ENCODE results near the gene TRDMT1.

TRDMT1 gene, protein sequence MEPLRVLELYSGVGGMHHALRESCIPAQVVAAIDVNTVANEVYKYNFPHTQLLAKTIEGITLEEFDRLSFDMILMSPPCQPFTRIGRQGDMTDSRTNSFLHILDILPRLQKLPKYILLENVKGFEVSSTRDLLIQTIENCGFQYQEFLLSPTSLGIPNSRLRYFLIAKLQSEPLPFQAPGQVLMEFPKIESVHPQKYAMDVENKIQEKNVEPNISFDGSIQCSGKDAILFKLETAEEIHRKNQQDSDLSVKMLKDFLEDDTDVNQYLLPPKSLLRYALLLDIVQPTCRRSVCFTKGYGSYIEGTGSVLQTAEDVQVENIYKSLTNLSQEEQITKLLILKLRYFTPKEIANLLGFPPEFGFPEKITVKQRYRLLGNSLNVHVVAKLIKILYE

DNA sequence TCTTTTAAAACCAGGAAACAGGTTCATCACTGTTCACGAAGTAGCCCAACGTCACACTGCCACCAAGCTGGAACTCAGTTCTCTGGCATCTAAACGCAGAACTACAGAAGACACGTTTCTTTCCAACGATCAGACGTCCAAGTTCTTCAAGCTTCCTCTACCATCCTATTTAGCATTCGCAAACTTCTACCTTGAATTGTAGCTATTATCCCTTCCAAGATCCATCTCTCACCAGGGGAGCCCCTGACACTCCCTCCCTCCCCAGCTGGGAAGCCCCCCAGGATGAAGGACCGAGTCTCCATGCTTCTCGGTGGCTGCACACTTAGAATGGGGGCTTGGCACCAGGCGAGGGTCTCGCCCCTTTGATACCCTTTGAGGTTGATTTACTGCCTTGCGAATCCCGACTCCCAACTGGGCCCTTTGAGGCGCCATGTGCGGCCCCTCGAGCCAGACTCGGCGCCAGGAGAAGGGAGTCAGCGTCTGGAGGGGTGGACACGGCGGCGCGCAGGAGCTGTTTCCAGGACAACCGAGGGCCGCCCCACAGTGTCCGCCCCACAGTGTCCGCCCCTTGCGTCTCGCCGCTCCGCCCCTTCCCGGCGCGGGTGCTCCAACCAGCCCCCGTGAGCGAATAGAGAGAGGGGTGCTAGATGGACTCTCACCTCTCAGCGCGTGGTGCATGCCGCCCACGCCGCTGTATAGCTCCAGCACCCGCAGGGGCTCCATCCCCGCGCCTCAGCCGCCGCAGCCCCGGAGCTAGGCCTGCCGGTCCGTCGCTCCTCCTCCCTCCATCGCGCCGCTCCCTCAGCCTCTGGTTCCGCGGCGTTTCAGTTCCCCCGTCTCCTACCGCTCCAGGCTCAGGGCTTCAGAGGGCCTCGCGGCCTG is at the start of gene TRDMT1:
TRDMT1 (minus strand) TSS at position 761 of the 882 bp plus-strand sequence; CDS start at position 723, 38 bp downstream.
- H3K9me3 Mint-ChIP-seq, result no peaks in the 10 kb centered on the region
- H3K27ac Mint-ChIP-seq, result peak within 1 kb of the TSS; percentile 87
- peaks cover 2% of the 10 kb centered on the region for H3K36me3 Mint-ChIP-seq (ENCODE audit: low read depth)
- H3K27me3 Mint-ChIP-seq (ENCODE audit: low read depth), result no peaks in the 10 kb centered on the region
- peaks cover 32% of the 10 kb centered on the region for H3K4me1 Mint-ChIP-seq (ENCODE audit: low read depth)
- H3K4me3 Mint-ChIP-seq, result peak within 1 kb of the TSS; percentile 88

DNA sequence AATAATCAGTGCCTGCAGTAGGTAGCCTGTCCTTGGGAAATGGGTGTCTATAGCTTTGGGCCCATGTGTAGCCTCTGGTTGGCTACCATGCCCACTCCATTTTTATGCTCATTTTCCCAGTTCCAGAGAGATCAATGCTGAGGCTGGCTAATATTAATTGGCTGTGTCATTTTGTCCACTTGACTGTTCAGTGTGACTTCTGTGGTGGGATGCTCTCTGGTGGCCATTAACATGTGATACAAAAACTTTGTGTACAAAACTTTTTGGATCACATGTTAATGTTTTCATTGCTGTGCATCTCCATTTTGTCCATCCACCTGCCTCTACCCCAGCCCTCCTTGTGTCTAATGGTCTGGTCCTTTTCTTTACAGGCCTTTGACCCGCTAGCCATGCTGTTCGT is 49.3 kb upstream of the TRDMT1 start:
- Mint-ChIP-seq H3K27me3 (ENCODE audit: low read depth) (peaks cover 6% of the 10 kb centered on the region), H3K4me1 (ENCODE audit: low read depth) (no peaks in the 10 kb centered on the region), H3K4me3 (no peak overlapping the region), H3K9me3 (peaks cover 5% of the 10 kb centered on the region), H3K36me3 (ENCODE audit: low read depth) (peaks cover 9% of the 10 kb centered on the region), H3K27ac (no peak overlapping the region)

DNA sequence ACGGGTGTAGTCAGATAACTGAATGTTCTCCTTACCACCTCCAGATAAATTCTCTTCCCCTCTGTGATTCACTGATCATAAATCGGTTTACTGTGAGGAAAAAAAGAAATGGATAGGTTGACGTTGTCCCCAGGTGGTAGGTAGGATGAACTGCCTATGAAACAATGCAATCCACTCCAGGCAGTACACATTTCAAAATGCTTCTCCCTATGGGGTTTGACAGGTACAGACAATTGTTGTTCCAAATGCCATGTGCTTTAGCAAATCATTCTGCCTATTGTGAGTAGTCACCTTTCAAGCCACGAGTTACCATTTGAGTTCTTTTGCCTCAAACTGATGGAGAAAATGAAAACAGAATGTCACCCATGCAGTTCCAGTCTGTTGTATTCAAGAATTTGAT is 48.3 kb upstream of the TRDMT1 start:
- Mint-ChIP-seq H3K36me3 (ENCODE audit: low read depth) (peaks cover 9% of the 10 kb centered on the region), H3K4me1 (ENCODE audit: low read depth) (no peaks in the 10 kb centered on the region), H3K27ac (no peak overlapping the region), H3K27me3 (ENCODE audit: low read depth) (peaks cover 6% of the 10 kb centered on the region), H3K4me3 (no peak overlapping the region), H3K9me3 (peaks cover 5% of the 10 kb centered on the region)

DNA sequence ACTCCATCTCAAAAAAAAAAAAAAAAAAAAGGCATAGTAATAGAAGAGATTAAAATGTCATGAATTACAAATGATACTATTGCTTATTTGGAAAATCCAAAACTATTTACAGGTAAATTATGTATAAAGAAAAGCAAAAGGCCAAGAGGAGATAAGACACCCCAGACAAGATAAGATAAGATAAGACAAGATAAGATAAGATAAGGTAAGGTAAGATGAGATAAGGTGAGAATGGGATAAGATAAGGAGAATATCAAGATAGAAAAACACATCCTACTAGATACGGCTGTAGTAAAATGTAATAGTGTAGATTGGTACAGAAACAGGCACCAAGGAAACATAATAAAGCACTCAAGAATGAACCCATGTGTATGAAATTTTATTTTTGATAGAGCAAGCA is 47.5 kb upstream of the TRDMT1 start:
- Mint-ChIP-seq H3K36me3 (ENCODE audit: low read depth) (peaks cover 9% of the 10 kb centered on the region), H3K4me3 (no peak overlapping the region), H3K27ac (no peak overlapping the region), H3K27me3 (ENCODE audit: low read depth) (peaks cover 6% of the 10 kb centered on the region), H3K9me3 (peaks cover 5% of the 10 kb centered on the region), H3K4me1 (ENCODE audit: low read depth) (no peaks in the 10 kb centered on the region)

DNA sequence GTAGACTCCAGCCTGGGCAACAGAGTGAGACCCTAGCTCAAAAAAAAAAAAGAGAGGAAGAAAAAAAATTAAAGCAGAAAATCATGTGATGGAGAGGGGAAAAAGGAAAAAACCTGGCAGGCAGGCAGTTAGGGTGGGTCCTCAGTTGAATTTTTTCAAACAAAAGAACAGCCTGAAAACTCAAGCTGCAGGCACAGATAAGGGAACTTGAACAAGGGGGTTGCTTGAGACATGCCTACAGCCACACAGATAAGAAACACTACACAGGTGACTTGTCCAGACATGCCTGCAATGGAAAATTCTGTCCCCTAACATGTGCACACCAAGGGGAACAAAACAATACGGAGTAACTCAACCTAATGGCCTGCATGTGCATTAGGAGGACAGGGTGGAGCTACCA is 45.7 kb upstream of the TRDMT1 start:
- Mint-ChIP-seq H3K4me1 (ENCODE audit: low read depth) (no peaks in the 10 kb centered on the region), H3K27me3 (ENCODE audit: low read depth) (peaks cover 6% of the 10 kb centered on the region), H3K27ac (no peak overlapping the region), H3K4me3 (no peak overlapping the region), H3K9me3 (peaks cover 5% of the 10 kb centered on the region), H3K36me3 (ENCODE audit: low read depth) (peaks cover 9% of the 10 kb centered on the region)

DNA sequence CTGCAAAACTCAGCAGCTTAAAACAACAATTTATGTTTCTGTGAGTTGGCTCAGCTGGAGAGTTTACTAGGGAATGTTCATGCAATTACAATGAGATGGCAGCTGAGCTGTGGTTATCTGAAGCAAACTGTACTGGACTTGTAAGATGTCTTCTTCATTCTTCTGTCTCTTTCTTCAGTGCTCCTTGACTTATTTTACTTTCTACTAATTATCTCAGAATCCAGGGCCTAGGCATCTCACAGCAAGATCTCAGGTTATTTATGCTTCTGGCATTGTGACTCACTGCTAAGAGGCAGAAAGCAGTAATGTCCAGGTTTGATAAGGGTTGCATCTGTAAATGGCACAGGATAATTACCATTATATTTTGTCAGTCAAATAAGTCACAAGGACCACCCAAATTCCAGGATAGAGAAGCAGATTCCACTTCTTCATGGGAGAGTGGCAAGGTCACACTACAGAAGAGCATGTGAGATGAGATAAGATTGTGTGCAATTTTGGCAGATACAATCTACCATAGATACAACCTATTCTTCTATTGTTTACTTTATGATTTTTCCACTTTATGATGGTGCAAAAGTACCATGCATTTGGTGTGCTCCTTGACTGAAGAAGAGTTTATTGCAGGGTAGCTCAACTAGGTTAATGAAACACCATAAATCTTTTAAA is 43.4 kb upstream of the TRDMT1 start:
- Mint-ChIP-seq H3K4me3 (no peak overlapping the region), H3K27me3 (ENCODE audit: low read depth) (peaks cover 6% of the 10 kb centered on the region), H3K4me1 (ENCODE audit: low read depth) (peaks cover 4% of the 10 kb centered on the region), H3K9me3 (peaks cover 5% of the 10 kb centered on the region), H3K36me3 (ENCODE audit: low read depth) (peaks cover 9% of the 10 kb centered on the region), H3K27ac (no peak overlapping the region)

DNA sequence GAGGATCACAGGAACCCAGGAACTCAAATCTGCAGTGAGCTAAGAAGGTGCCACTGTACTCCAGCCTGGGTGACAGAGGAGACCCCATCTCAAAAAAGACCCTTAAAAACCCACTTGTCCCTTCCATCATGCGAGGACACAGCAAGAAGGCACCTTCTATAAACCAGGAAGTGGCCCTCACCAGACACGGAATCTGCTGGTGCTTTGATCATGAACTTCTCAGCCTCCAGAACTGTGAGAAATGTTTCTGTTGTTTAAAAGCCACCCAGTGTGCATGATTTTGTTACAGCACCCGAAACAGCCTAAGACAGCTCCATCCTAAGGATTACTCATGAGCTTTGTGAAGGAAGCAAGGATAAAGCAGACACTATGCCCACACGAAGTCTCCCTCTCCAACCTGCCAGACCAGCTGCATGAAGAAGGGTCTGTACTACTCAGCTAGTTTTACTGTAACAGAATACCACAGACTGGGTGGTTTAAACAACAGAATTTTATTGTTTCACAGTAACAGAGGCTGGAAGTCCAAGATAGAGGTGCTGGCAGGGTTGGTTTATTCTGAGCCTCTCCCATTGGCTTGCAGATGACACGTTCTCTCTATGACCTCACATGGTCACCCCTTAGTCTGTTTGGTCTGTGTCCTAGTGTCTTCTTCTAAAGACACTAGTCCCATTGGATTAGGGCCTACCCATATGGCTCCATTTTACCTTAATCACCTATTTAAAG is 40.3 kb upstream of the TRDMT1 start:
- peaks cover 5% of the 10 kb centered on the region for H3K9me3 Mint-ChIP-seq
- no peak overlapping the region for H3K27ac Mint-ChIP-seq
- H3K36me3 Mint-ChIP-seq (ENCODE audit: low read depth), result peaks cover 17% of the 10 kb centered on the region
- H3K27me3 Mint-ChIP-seq (ENCODE audit: low read depth), result peaks cover 6% of the 10 kb centered on the region
- H3K4me3 Mint-ChIP-seq, result no peak overlapping the region
- H3K4me1 Mint-ChIP-seq (ENCODE audit: low read depth), result peaks cover 4% of the 10 kb centered on the region

DNA sequence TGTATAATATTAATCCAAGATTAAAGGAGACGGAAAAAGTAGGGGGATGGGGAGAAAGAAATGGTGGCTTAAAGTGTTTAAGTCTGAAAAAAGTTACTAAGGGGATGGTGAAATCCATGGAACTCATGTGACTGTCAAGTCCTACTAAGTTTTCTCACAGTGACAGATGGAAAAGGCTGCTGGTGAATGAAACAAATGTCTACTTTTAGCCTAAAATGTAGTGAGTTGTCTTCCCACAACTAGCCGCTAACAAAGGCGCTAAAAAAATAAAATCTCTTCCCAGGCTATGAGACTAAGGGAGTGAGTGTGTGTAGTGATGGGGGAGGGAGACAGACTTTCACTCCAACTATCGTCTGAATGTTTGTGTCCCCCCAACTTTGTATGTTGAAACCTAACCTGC is 39.1 kb upstream of the TRDMT1 start:
- no peaks in the 10 kb centered on the region for H3K27me3 Mint-ChIP-seq (ENCODE audit: low read depth)
- H3K36me3 Mint-ChIP-seq (ENCODE audit: low read depth), result peaks cover 23% of the 10 kb centered on the region
- peaks cover 10% of the 10 kb centered on the region for H3K4me1 Mint-ChIP-seq (ENCODE audit: low read depth)
- no peak overlapping the region for H3K4me3 Mint-ChIP-seq
- no peak overlapping the region for H3K27ac Mint-ChIP-seq
- H3K9me3 Mint-ChIP-seq, result no peaks in the 10 kb centered on the region

DNA sequence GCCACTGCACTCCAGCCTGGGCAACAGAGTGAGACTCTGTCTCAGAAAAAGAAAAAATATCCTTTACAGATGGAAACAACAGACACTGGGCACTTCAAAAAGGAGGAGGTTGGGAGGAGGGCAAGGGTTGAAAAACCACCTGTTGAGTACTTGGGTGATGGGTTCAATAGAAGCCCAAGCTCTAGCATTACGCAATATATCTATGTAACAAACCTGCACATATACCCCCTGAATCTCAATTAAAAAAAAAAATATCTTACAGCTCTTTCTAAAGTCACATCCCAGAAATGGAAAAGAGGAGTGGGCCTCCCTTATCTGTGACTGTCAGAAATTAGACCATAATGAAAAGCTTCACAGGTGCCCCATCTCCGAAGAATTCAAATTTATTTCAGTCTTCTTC is 38.6 kb upstream of the TRDMT1 start:
- H3K4me1 Mint-ChIP-seq (ENCODE audit: low read depth), result peaks cover 13% of the 10 kb centered on the region
- H3K9me3 Mint-ChIP-seq, result no peaks in the 10 kb centered on the region
- H3K4me3 Mint-ChIP-seq, result no peak overlapping the region
- H3K27me3 Mint-ChIP-seq (ENCODE audit: low read depth), result no peaks in the 10 kb centered on the region
- no peak overlapping the region for H3K27ac Mint-ChIP-seq
- H3K36me3 Mint-ChIP-seq (ENCODE audit: low read depth), result peaks cover 28% of the 10 kb centered on the region

DNA sequence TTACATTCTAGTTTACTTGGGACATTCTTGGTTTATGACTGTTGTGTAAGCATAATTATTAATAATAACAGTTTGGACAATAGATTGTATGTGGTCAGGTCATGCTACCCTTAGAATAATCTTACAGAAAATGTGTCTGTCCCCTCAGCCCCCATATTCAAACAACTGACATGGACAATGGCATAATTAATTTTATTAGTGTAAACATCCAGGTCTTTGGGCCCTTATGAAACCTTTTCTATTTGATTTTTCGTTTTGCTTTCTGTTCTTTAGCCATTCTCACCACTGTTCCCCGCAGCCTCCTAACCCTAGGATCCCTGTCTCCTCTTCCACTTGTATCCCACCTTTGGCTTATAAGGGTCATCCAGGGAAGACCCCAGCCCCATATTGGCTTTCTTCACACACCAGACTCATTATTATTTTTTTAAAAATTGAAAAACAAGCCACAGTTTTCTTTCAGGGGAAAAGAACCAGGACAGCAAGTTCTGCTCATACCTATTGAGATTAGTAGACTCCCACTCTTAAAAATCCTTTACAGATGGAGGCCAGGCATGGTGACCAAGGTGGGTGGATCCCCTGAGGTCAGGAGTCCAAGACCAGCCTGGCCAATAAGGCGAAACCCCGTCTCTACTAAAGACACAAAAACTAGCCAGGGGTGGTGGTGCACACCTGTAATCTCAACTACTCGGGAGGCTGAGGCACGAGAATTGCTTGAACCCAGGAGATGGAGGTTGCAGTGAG is 38.0 kb upstream of the TRDMT1 start:
- Mint-ChIP-seq H3K4me1 (ENCODE audit: low read depth) (peaks cover 17% of the 10 kb centered on the region), H3K27me3 (ENCODE audit: low read depth) (no peaks in the 10 kb centered on the region), H3K36me3 (ENCODE audit: low read depth) (peaks cover 34% of the 10 kb centered on the region), H3K27ac (no peak overlapping the region), H3K4me3 (no peak overlapping the region), H3K9me3 (no peaks in the 10 kb centered on the region)

DNA sequence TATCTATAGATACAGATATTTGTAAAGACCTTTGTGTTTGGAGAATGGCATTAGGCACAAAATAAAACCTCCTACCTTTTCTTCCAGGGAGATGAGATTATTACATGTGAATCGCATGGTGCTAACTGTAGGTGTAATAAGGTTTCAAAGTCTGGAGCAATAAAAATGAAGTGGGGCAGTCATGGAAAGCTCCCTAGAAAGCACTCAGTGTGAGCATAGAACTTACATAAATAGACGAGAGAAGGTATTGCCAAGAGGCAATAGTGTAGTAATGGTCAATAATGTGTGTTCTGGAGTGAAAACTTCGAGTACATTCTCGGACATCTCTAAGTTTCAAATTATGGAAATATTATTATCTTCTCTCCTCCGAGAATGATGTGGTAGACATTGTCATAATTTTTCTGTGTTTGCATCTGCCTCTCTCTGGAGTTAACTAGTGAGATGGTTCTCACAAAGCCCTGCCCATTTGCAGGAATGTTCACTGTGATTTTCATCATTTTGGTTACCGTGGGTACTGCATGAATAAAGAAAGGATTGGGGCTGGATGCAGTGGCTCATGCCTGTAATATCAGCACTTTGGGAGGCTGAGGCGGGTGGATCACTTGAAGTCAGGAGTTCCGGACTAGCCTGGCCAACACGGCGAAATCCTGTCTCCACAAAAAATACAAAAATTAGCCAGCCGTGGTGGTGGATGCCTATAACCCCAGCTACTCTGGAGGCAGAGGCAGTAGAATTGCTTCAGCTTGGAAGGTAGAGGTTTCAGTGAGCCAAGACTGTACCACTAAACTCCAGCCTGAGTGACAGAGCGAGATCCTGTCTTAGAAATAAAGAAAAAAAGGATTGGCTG is 37.2 kb upstream of the TRDMT1 start:
- peaks cover 41% of the 10 kb centered on the region for H3K36me3 Mint-ChIP-seq (ENCODE audit: low read depth)
- no peak overlapping the region for H3K27ac Mint-ChIP-seq
- no peak overlapping the region for H3K4me3 Mint-ChIP-seq

DNA sequence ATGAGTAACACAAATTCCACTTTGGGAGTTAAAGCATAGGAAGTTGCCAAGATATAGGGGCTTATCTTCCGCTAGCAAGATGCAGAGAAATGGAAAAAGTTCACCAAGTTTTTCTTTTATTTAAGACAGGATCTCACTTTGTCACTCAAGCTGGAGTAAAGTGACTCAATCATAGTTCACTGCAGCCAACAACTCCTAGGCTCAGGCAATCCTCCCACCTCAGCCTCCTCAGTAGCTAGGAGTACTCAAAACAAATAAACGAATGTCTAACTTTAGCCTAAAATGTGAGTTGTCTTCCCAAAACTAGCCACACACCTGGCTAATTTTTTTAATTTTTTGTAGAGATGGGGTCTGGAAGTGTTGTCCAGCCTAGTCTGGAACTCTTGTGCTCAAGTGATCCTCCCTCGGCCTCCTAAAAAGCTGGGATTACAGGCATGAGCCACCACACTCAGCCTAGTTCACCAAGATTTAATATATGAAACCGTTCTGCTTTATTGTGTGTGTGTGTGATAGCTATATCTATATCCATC is 36.5 kb upstream of the TRDMT1 start:
- H3K36me3 Mint-ChIP-seq (ENCODE audit: low read depth), result peaks cover 45% of the 10 kb centered on the region
- no peak overlapping the region for H3K27ac Mint-ChIP-seq
- H3K4me1 Mint-ChIP-seq (ENCODE audit: low read depth), result peaks cover 25% of the 10 kb centered on the region
- no peaks in the 10 kb centered on the region for H3K9me3 Mint-ChIP-seq
- no peaks in the 10 kb centered on the region for H3K27me3 Mint-ChIP-seq (ENCODE audit: low read depth)
- H3K4me3 Mint-ChIP-seq, result no peak overlapping the region

More for the DNA sequence above, 37.2 kb upstream of the TRDMT1 start:
- peaks cover 22% of the 10 kb centered on the region for H3K4me1 Mint-ChIP-seq (ENCODE audit: low read depth)
- no peaks in the 10 kb centered on the region for H3K27me3 Mint-ChIP-seq (ENCODE audit: low read depth)
- H3K9me3 Mint-ChIP-seq, result no peaks in the 10 kb centered on the region

DNA sequence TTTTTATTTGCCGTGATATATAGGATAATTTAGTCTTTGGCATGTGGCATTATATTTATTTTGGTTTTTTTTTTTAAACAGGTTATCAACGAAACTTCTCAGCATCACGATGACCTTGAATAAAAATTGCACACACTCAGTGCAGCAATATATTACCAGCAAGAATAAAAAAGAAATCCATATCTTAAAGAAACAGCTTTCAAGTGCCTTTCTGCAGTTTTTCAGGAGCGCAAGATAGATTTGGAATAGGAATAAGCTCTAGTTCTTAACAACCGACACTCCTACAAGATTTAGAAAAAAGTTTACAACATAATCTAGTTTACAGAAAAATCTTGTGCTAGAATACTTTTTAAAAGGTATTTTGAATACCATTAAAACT is 35.7 kb upstream of the TRDMT1 start:
- Mint-ChIP-seq H3K4me3 (no peak overlapping the region), H3K27me3 (ENCODE audit: low read depth) (no peaks in the 10 kb centered on the region), H3K9me3 (no peaks in the 10 kb centered on the region), H3K4me1 (ENCODE audit: low read depth) (peaks cover 31% of the 10 kb centered on the region), H3K36me3 (ENCODE audit: low read depth) (peaks cover 51% of the 10 kb centered on the region), H3K27ac (no peak overlapping the region)

All from T-helper 1 cell treated with Interleukin-12 subunit alpha and Interleukin-12 subunit beta and Interleukin-4 antibody, amounts not matched to agents 30 μg/mL and 1 μg/mL, for 36 hours (primary cell).